Coronary artery (tissue), 2 donors: ENCODE data around the gene CROCC2.
A peak's percentile ranks its signal among the peaks of the same experiment; 100 is the strongest.

ENCODE experiments used
- DNase-seq: peaks from one replicate; pipeline ENCODE4 v3.0.0-alpha.2; 2017; ENCODE audit warnings: low spot score
- H3K27ac ChIP-seq, 2 donors: fragments of 200-600 bp; sonication (generic); one replicate each; pipeline ENCODE4 v1.5.1; 2016 to 2019
- H3K4me3 ChIP-seq: fragments of 200-600 bp; sonication (generic); 2 replicates; pipeline ENCODE4 v1.5.1; 2016; ENCODE audit warnings: mild to moderate bottlenecking, moderate library complexity
- CTCF ChIP-seq: fragments of 200-600 bp; sonication (generic); IDR thresholded peaks from one replicate; pipeline ENCODE4 v1.5.1; 2019; ENCODE audit warnings: antibody characterized with exemption

CROCC2 gene

DNA sequence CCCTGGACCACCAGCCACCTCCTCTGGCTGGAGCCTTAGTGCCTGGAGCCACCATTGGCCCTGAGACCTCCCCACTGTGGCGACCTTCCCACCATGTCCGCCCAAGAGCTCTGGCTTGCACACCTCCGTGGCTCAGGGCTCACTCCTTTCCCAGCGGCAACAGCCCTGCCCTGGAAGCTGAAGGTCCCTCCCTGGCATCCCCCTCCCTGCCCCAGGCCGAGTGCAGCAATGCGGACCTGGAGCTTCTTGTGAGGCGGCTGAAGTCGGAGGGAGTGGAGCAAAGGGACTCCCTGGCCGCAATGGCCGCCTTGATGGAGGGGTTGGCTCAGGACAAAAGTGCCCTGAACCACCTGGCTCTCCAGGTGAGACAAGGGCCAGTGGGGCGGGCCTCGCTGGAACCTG lies 28.6 kb downstream of the CROCC2 start:
- Histone ChIP-seq H3K27ac (no peak overlapping the region), H3K4me3 (no peak overlapping the region)
- peak; percentile 71 for DNase-seq
- TF ChIP-seq CTCF, result no peak

- no peak overlapping the region for H3K4me3 ChIP-seq
- DNase-seq, result peak; percentile 64
- no peak for TF ChIP-seq CTCF
- no peak overlapping the region for H3K27ac ChIP-seq
These were observed 29.2 kb downstream of the CROCC2 start for GRCh38 chr2:240935103-240935876.

- no peak overlapping the region for H3K4me3 ChIP-seq
- DNase-seq, result peak; percentile 40
- no peak overlapping the region for H3K27ac ChIP-seq
- TF ChIP-seq CTCF, result no peak
These were observed 30.0 kb downstream of the CROCC2 start for GRCh38 chr2:240936106-240936505.

DNA sequence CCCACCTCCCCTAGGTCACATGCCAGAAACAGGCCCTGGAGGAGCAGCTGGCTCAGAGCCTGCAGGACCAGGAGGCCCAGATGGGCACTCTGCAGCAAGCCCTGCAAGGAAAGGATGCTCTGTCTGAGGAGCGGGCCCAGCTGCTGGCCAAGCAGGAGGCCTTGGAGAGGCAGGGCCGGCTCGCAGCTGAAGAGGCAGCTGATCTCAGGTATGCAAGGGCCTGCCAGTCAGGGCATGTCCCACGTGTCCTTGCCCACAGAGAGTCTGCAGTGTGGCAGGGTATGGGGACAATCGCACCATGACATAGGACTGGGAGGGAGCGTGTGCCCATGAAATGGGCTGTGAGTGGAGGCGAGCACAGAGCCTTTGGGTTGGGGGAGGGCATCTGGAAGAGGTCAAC lies 39.9 kb downstream of the CROCC2 start:
- H3K27ac ChIP-seq, result no peak overlapping the region
- DNase-seq, result peak; percentile 67
- TF ChIP-seq CTCF, result no peak
- H3K4me3 ChIP-seq, result no peak overlapping the region

DNA sequence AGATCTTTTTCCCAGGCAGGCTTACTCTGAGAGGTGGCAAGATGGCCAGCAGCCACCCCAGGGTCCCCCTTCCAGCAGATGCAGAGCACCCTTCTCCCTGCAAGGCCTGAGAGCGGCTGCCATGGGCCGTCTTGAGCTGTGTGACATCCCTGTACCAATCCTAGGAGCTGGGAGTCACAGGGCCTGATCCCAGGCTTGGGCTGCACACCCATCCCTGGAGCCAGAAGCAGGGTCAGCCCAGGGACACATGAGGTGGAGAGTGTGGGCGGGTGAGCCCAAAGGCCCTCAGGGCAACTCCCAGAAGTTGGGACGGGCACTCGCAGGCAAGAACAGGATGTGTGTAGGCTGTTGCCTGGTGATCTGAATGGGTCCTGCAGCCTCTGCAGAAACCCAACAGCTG lies 40.5 kb downstream of the CROCC2 start:
- TF ChIP-seq CTCF, result no peak
- DNase-seq, result peak; percentile 68
- Histone ChIP-seq H3K4me3 (no peak overlapping the region), H3K27ac (no peak overlapping the region)

DNA sequence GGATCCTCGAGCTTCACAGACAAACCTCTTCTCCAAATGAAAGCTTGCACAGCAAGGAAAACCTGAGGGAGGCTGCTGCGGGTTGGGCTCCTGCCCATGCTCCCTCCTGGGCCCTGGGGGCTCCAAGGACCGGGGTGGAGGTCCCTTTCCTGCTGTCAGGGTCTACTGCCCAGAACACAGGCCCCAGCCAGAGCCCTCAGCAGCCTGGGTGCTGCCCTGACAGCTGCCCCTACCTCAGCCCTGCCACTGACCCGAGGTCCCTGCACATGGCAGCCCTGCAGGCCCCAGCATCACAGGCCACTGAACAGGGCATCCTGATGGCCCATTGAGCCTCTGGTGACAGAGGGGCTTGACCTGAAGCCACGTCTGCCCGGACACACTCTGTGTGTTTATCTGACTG lies 41.0 kb downstream of the CROCC2 start:
- TF ChIP-seq CTCF, result no peak
- peak; percentile 59 for DNase-seq
- H3K27ac ChIP-seq, result no peak overlapping the region
- H3K4me3 ChIP-seq, result no peak overlapping the region

DNA sequence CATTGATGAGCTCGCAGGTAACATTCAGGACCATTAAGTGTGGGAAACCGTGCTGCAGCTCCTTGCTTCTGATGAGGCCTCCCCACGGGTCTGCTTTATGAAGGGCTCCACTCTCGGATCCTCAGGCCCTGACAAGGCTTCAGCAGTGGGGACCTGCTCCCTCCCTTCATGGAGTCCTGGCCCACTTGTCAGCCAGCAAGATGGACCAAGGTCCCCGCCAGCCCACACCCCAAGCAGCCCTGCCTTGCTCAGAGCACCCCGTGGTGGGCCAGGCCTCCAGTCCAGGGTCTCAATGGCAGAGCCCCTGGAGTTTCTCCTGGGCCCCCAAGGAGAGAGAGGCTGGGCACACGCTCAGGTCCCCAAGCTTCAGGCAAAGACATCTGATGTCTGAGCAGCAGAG lies 41.5 kb downstream of the CROCC2 start:
- peak; percentile 43 for DNase-seq
- Histone ChIP-seq H3K4me3 (no peak overlapping the region), H3K27ac (no peak overlapping the region)
- no peak for TF ChIP-seq CTCF
